Measurements from ENCODE around the gene SF3B5. TPM values are rescaled to one million over a fixed set of nuclear protein-coding genes. Genes with fewer than 3 reads are reported as not detected.

SF3B5 gene
- total RNA-seq, 1 donor from 2014 or later: 144 TPM

DNA sequence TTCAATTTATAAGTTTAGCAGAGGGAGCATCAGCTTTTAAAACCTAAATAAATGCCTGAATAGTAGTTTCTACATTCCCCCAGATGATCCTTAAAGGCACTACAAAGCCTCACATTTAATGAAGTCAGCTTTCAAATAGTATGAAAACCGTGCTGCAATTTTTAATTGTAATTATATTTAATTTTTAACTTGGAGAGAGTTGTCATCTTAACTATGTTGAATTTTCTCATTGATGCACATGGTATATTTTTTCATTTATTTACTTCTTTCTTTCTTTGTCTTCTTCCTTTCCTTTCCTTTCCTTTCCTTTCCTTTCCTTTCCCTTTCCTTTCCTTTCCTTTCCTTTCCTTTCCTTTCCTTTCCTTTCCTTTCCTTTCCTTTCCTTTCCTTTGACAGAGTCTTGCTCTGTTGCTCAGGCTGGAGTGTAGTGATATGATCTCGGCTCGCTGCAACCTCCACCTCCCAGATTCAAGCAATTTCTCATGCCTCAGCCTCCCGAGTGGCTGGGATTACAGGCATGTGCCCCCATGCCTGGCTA is 7.7 kb upstream of the SF3B5 start:
- Mint-ChIP-seq H3K4me1 (no peaks in the 10 kb centered on the region), H3K27ac (no peak overlapping the region), H3K36me3 (ENCODE audit: low read depth) (no peaks in the 10 kb centered on the region), H3K9me3 (no peaks in the 10 kb centered on the region), H3K27me3 (no peaks in the 10 kb centered on the region), H3K4me3 (no peak overlapping the region)
- no peak for TF ChIP-seq CTCF (IDR thresholded peaks at IDR 0.05)
- DNase-seq (no peak), ATAC-seq (ENCODE audit: low read depth) (no peak)
- intact Hi-C loops (cut with micrococcal nuclease): no loop called here
- CTCF ChIA-PET: interaction anchor here (1.6 to 4.3 kb wide), 3 partner anchors 115 to 380 kb away, joined by 4 to 21 read pairs (median 16); no protein-coding TSS in a partner anchor
- POLR2A ChIA-PET: no interaction called here

GRCh38 chr6:144098993-144099392 is 3.6 kb upstream of the SF3B5 start:
- no peak overlapping the region for H3K27ac Mint-ChIP-seq
- no peaks in the 10 kb centered on the region for H3K9me3 Mint-ChIP-seq
- no peak overlapping the region for H3K4me3 Mint-ChIP-seq
- CTCF ChIA-PET: interaction anchor here (2.9 kb wide), 1 partner anchor 382 kb away, joined by 11 read pairs; no protein-coding TSS in a partner anchor
- no peaks in the 10 kb centered on the region for H3K27me3 Mint-ChIP-seq
- TF ChIP-seq CTCF (IDR thresholded peaks at IDR 0.05): no peak
- DNase-seq: no peak
- peaks cover 19% of the 10 kb centered on the region for H3K4me1 Mint-ChIP-seq
- ATAC-seq (ENCODE audit: low read depth): no peak
- POLR2A ChIA-PET: interaction anchor here (0.5 to 1.4 kb wide), 2 partner anchors 117 to 256 kb away, joined by 3 read pairs; partner anchors contain the start of gene LTV1
- peaks cover 13% of the 10 kb centered on the region for H3K36me3 Mint-ChIP-seq (ENCODE audit: low read depth)
- intact Hi-C loops (cut with micrococcal nuclease): loop anchor here (5.0 to 10.0 kb wide), 2 partner anchors 1636 to 1863 kb away; partner anchors contain the start of genes EPM2A and SHPRH

- intact Hi-C loops (cut with micrococcal nuclease): loop anchor here (1.0 to 10.0 kb wide), 11 partner anchors 30 to 1868 kb away; partner anchors contain the start of genes ADAT2, EPM2A, LTV1 and PEX3
- peak overlapping the region; percentile 99 for H3K4me3 Mint-ChIP-seq
- peak overlapping the region; percentile 99 for H3K27ac Mint-ChIP-seq
- H3K9me3 Mint-ChIP-seq: no peaks in the 10 kb centered on the region
- ChIA-PET POLR2A (interaction anchor here (0.6 to 3.8 kb wide), 12 partner anchors 10 to 558 kb away, joined by 3 to 50 read pairs (median 6); partner anchors contain the start of genes LTV1 and STX11), CTCF (interaction anchor here (1.0 to 2.9 kb wide), 2 partner anchors 124 to 154 kb away, joined by 3 to 9 read pairs; no protein-coding TSS in a partner anchor)
- DNase-seq (no peak), ATAC-seq (ENCODE audit: low read depth) (no peak)
- no peak for TF ChIP-seq CTCF (IDR thresholded peaks at IDR 0.05)
- peaks cover 21% of the 10 kb centered on the region for H3K36me3 Mint-ChIP-seq (ENCODE audit: low read depth)
- H3K4me1 Mint-ChIP-seq: peaks cover 24% of the 10 kb centered on the region
- H3K27me3 Mint-ChIP-seq: no peaks in the 10 kb centered on the region
These were observed 641 bp downstream of the SF3B5 start for GRCh38 chr6:144094731-144095133.

GRCh38 chr6:144093658-144094057 is 1.7 kb downstream of the SF3B5 start:
- peaks cover 24% of the 10 kb centered on the region for H3K4me1 Mint-ChIP-seq
- TF ChIP-seq CTCF (IDR thresholded peaks at IDR 0.05): no peak
- no peaks in the 10 kb centered on the region for H3K9me3 Mint-ChIP-seq
- no peaks in the 10 kb centered on the region for H3K27me3 Mint-ChIP-seq
- intact Hi-C loops (cut with micrococcal nuclease): loop anchor here (2.0 to 10.0 kb wide), 4 partner anchors 39 to 1641 kb away; partner anchors contain the start of gene EPM2A
- DNase-seq (no peak), ATAC-seq (ENCODE audit: low read depth) (no peak)
- H3K36me3 Mint-ChIP-seq (ENCODE audit: low read depth): peaks cover 21% of the 10 kb centered on the region
- H3K4me3 Mint-ChIP-seq: peak overlapping the region; percentile 99
- ChIA-PET CTCF (no interaction called here), POLR2A (interaction anchor here (0.9 to 3.8 kb wide), 3 partner anchors 27 to 57 kb away, joined by 3 to 50 read pairs (median 11); partner anchors contain the start of gene STX11)
- H3K27ac Mint-ChIP-seq: peak overlapping the region; percentile 99

GRCh38 chr6:144093236-144093635 is 2.1 kb downstream of the SF3B5 start:
- CTCF ChIA-PET: no interaction called here
- no peak for TF ChIP-seq CTCF (IDR thresholded peaks at IDR 0.05)
- H3K27ac Mint-ChIP-seq: peak overlapping the region; percentile 24
- POLR2A ChIA-PET: interaction anchor here (1.2 kb wide), 1 partner anchor 30 kb away, joined by 3 read pairs; no protein-coding TSS in a partner anchor
- ATAC-seq (ENCODE audit: low read depth): no peak
- H3K4me3 Mint-ChIP-seq: peak overlapping the region; percentile 28
- no peaks in the 10 kb centered on the region for H3K27me3 Mint-ChIP-seq
- no peaks in the 10 kb centered on the region for H3K9me3 Mint-ChIP-seq
- DNase-seq: no peak
- peaks cover 21% of the 10 kb centered on the region for H3K36me3 Mint-ChIP-seq (ENCODE audit: low read depth)
- H3K4me1 Mint-ChIP-seq: peaks cover 24% of the 10 kb centered on the region
- intact Hi-C loops (cut with micrococcal nuclease): loop anchor here (10.0 kb wide), 1 partner anchor 1642 kb away; the partner anchor contains the start of gene EPM2A

All from activated B cell treated with CpG ODN at 0.5 μM for 24 hours (primary cell).